Measurements from ENCODE around the gene CDKL2. TPM values are rescaled to one million over a fixed set of nuclear protein-coding genes. Genes with fewer than 3 reads are reported as not detected.

Gene CDKL2
- total and polyA plus RNA-seq, 2 donors (not counting 1 experiment from before 2014, with no cell fraction given), result 0.40 to 2.3 TPM

GRCh38 chr4:75644095-75644494, 13.8 kb upstream of the CDKL2 start:
- Histone ChIP-seq H3K9me3 (ENCODE audit: control insufficient read depth, insufficient read depth, low read depth, low read length) (no peaks in the 10 kb centered on the region), H3K79me2 (ENCODE audit: control insufficient read depth, insufficient read depth, low read length) (no peaks in the 10 kb centered on the region), H3K27me3 (ENCODE audit: control insufficient read depth, insufficient read depth, low read length) (no peaks in the 10 kb centered on the region), H3K4me2 (ENCODE audit: extremely low read depth, insufficient read depth, low read length) (no peak overlapping the region), H3K36me3 (ENCODE audit: control insufficient read depth, insufficient read depth, low read length) (peaks cover 9% of the 10 kb centered on the region), H3K9ac (ENCODE audit: insufficient read depth, low read length) (no peak overlapping the region), H3K4me3 (replicated peaks in 1 of 4; ENCODE audit: control extremely low read depth in 1 of 4, insufficient read depth in 1 of 4, low read depth in 3 of 4, low read length in 4 of 4) (no peak overlapping the region), H4K20me1 (ENCODE audit: control insufficient read depth, extremely low read depth, insufficient read depth, low read length) (no peaks in the 10 kb centered on the region), H3K27ac (ENCODE audit: insufficient read depth, low read length) (no peak overlapping the region), H3K4me1 (ENCODE audit: control insufficient read depth, extremely low read depth, insufficient read depth, low read length) (no peaks in the 10 kb centered on the region), H2AFZ (ENCODE audit: low read length) (no peak overlapping the region)
- TF ChIP-seq CTCF (conservative IDR thresholded peaks at IDR 0.05 in 1 of 2, IDR thresholded peaks at IDR 0.05 in 1 of 2; ENCODE audit: low read depth in 1 of 2, low read length in 2 of 2) (no peak), EZH2 (IDR thresholded peaks at IDR 0.05; ENCODE audit: low read length, missing control alignments) (no peak)
- DNase-seq (ENCODE audit: low read depth in 2 of 2), result no peak

DNA sequence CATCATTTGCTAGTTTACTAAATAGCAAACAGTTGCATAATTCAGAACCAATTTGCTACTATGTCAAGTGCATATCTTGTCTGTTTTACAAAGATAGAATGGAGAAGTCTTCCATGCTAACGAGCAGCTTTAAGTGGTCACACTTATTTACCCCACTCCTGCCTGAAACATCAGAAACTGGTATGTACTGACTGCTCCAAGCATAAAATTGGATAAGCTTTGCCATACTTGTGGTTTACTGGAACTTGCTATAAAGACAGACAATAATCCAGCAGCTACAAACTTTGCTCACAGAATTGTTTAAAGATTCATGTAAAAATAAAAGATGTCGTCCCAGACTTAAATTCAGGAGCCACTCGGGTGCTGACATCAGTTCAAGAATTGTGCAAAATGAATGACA, 13.3 kb upstream of the CDKL2 start:
- H3K4me1 ChIP-seq (ENCODE audit: control insufficient read depth, extremely low read depth, insufficient read depth, low read length), result no peaks in the 10 kb centered on the region
- H3K9me3 ChIP-seq (ENCODE audit: control insufficient read depth, insufficient read depth, low read depth, low read length), result no peaks in the 10 kb centered on the region
- H3K36me3 ChIP-seq (ENCODE audit: control insufficient read depth, insufficient read depth, low read length), result peaks cover 9% of the 10 kb centered on the region
- H3K27me3 ChIP-seq (ENCODE audit: control insufficient read depth, insufficient read depth, low read length), result no peaks in the 10 kb centered on the region
- H3K27ac ChIP-seq (ENCODE audit: insufficient read depth, low read length), result no peak overlapping the region
- no peak overlapping the region for H3K4me3 ChIP-seq (replicated peaks in 1 of 4; ENCODE audit: control extremely low read depth in 1 of 4, insufficient read depth in 1 of 4, low read depth in 3 of 4, low read length in 4 of 4)
- no peak overlapping the region for H3K9ac ChIP-seq (ENCODE audit: insufficient read depth, low read length)
- peak in 1 of 2 donors; percentile 44 for DNase-seq (ENCODE audit: low read depth in 2 of 2)
- no peak overlapping the region for H2AFZ ChIP-seq (ENCODE audit: low read length)
- no peaks in the 10 kb centered on the region for H4K20me1 ChIP-seq (ENCODE audit: control insufficient read depth, extremely low read depth, insufficient read depth, low read length)
- no peak for TF ChIP-seq CTCF (conservative IDR thresholded peaks at IDR 0.05 in 1 of 2, IDR thresholded peaks at IDR 0.05 in 1 of 2; ENCODE audit: low read depth in 1 of 2, low read length in 2 of 2)
- TF ChIP-seq EZH2 (IDR thresholded peaks at IDR 0.05; ENCODE audit: low read length, missing control alignments), result no peak
- no peaks in the 10 kb centered on the region for H3K79me2 ChIP-seq (ENCODE audit: control insufficient read depth, insufficient read depth, low read length)
- H3K4me2 ChIP-seq (ENCODE audit: extremely low read depth, insufficient read depth, low read length), result no peak overlapping the region

- Histone ChIP-seq H3K9ac (ENCODE audit: insufficient read depth, low read length) (no peak overlapping the region), H2AFZ (ENCODE audit: low read length) (no peak overlapping the region), H3K79me2 (ENCODE audit: control insufficient read depth, insufficient read depth, low read length) (no peaks in the 10 kb centered on the region), H4K20me1 (ENCODE audit: control insufficient read depth, extremely low read depth, insufficient read depth, low read length) (no peaks in the 10 kb centered on the region), H3K36me3 (ENCODE audit: control insufficient read depth, insufficient read depth, low read length) (no peaks in the 10 kb centered on the region), H3K27ac (ENCODE audit: insufficient read depth, low read length) (no peak overlapping the region), H3K4me2 (ENCODE audit: extremely low read depth, insufficient read depth, low read length) (no peak overlapping the region), H3K4me1 (ENCODE audit: control insufficient read depth, extremely low read depth, insufficient read depth, low read length) (peaks cover 2% of the 10 kb centered on the region), H3K9me3 (ENCODE audit: control insufficient read depth, insufficient read depth, low read depth, low read length) (no peaks in the 10 kb centered on the region), H3K27me3 (ENCODE audit: control insufficient read depth, insufficient read depth, low read length) (no peaks in the 10 kb centered on the region), H3K4me3 (replicated peaks in 1 of 4; ENCODE audit: control extremely low read depth in 1 of 4, insufficient read depth in 1 of 4, low read depth in 3 of 4, low read length in 4 of 4) (no peak overlapping the region)
- TF ChIP-seq EZH2 (IDR thresholded peaks at IDR 0.05; ENCODE audit: low read length, missing control alignments), result no peak
- no peak for TF ChIP-seq CTCF (conservative IDR thresholded peaks at IDR 0.05 in 1 of 2, IDR thresholded peaks at IDR 0.05 in 1 of 2; ENCODE audit: low read depth in 1 of 2, low read length in 2 of 2)
- DNase-seq (ENCODE audit: low read depth in 2 of 2), result no peak
These were observed 8.9 kb upstream of the CDKL2 start for GRCh38 chr4:75639124-75639695.
